ENCODE data around the gene GPR26. TPM values are rescaled to one million over a fixed set of nuclear protein-coding genes. Genes with fewer than 3 reads are reported as not detected.

Gene GPR26
- total and polyA plus RNA-seq, 5 donors = not detected

- no peaks in the 10 kb centered on the region for H3K27me3 ChIP-seq (ENCODE audit: control insufficient read depth, insufficient read depth)
- no peaks in the 10 kb centered on the region for H3K9me3 ChIP-seq (ENCODE audit: control insufficient read depth, low read length)
- H3K4me3 ChIP-seq (ENCODE audit: low read length) = no peak overlapping the region
- DNase-seq = no peak
- H3K27ac ChIP-seq (ENCODE audit: low read length) = no peak overlapping the region
- no peaks in the 10 kb centered on the region for H3K4me1 ChIP-seq (ENCODE audit: control insufficient read depth, insufficient read depth, low read length)
- intact Hi-C loops (cut with DNase I) = no loop called here
- no peak for ATAC-seq
- WGBS = 56% methylated on average over 4 of the region's 4 CpGs
These were observed 16.5 kb upstream of the GPR26 start for GRCh38 chr10:123649676-123650075.

GRCh38 chr10:123651421-123652047, 14.6 kb upstream of the GPR26 start:
- 74% methylated on average over 6 of the region's 6 CpGs for WGBS
- no peaks in the 10 kb centered on the region for H3K9me3 ChIP-seq (ENCODE audit: control insufficient read depth, low read length)
- no peak overlapping the region for H3K4me3 ChIP-seq (ENCODE audit: low read length)
- no peak for DNase-seq
- no peak overlapping the region for H3K27ac ChIP-seq (ENCODE audit: low read length)
- intact Hi-C loops (cut with DNase I) = no loop called here
- no peaks in the 10 kb centered on the region for H3K27me3 ChIP-seq (ENCODE audit: control insufficient read depth, insufficient read depth)
- no peaks in the 10 kb centered on the region for H3K4me1 ChIP-seq (ENCODE audit: control insufficient read depth, insufficient read depth, low read length)
- ATAC-seq = no peak

GRCh38 chr10:123655751-123656150, 10.4 kb upstream of the GPR26 start:
- intact Hi-C loops (cut with DNase I) = no loop called here
- Histone ChIP-seq H3K27me3 (ENCODE audit: control insufficient read depth, insufficient read depth) (no peaks in the 10 kb centered on the region), H3K9me3 (ENCODE audit: control insufficient read depth, low read length) (no peaks in the 10 kb centered on the region), H3K4me1 (ENCODE audit: control insufficient read depth, insufficient read depth, low read length) (no peaks in the 10 kb centered on the region), H3K27ac (ENCODE audit: low read length) (no peak overlapping the region), H3K4me3 (ENCODE audit: low read length) (no peak overlapping the region)
- DNase-seq (no peak), ATAC-seq (no peak)
- WGBS = 4% methylated on average over 2 of the region's 2 CpGs

GRCh38 chr10:123663522-123663921, 2.6 kb upstream of the GPR26 start:
- DNase-seq = no peak
- Histone ChIP-seq H3K4me1 (ENCODE audit: control insufficient read depth, insufficient read depth, low read length) (no peaks in the 10 kb centered on the region), H3K9me3 (ENCODE audit: control insufficient read depth, low read length) (no peaks in the 10 kb centered on the region), H3K27me3 (ENCODE audit: control insufficient read depth, insufficient read depth) (no peaks in the 10 kb centered on the region), H3K4me3 (ENCODE audit: low read length) (no peak overlapping the region), H3K27ac (ENCODE audit: low read length) (no peak overlapping the region)
- ATAC-seq = no peak
- intact Hi-C loops (cut with DNase I) = no loop called here
- WGBS = 19% methylated on average over 3 of the region's 3 CpGs

- DNase-seq = no peak
- Histone ChIP-seq H3K27ac (ENCODE audit: low read length) (no peak overlapping the region), H3K4me3 (ENCODE audit: low read length) (no peak overlapping the region), H3K27me3 (ENCODE audit: control insufficient read depth, insufficient read depth) (no peaks in the 10 kb centered on the region), H3K4me1 (ENCODE audit: control insufficient read depth, insufficient read depth, low read length) (no peaks in the 10 kb centered on the region), H3K9me3 (ENCODE audit: control insufficient read depth, low read length) (no peaks in the 10 kb centered on the region)
- 6% methylated on average over 47 of the region's 47 CpGs for WGBS
- no peak for ATAC-seq
- intact Hi-C loops (cut with DNase I) = no loop called here
These were observed 466 bp upstream of the GPR26 start for GRCh38 chr10:123665491-123666286.

- DNase-seq (no peak), ATAC-seq (no peak)
- H3K27ac ChIP-seq (ENCODE audit: low read length) = no peak overlapping the region
- intact Hi-C loops (cut with DNase I) = no loop called here
- H3K27me3 ChIP-seq (ENCODE audit: control insufficient read depth, insufficient read depth) = no peaks in the 10 kb centered on the region
- H3K4me1 ChIP-seq (ENCODE audit: control insufficient read depth, insufficient read depth, low read length) = no peaks in the 10 kb centered on the region
- no peaks in the 10 kb centered on the region for H3K9me3 ChIP-seq (ENCODE audit: control insufficient read depth, low read length)
- no peak overlapping the region for H3K4me3 ChIP-seq (ENCODE audit: low read length)
These were observed 3.7 kb downstream of the GPR26 start for GRCh38 chr10:123669886-123670285.

GRCh38 chr10:123673198-123673597, 7.0 kb downstream of the GPR26 start:
- Histone ChIP-seq H3K9me3 (ENCODE audit: control insufficient read depth, low read length) (no peaks in the 10 kb centered on the region), H3K27ac (ENCODE audit: low read length) (no peak overlapping the region), H3K4me3 (ENCODE audit: low read length) (no peak overlapping the region), H3K4me1 (ENCODE audit: control insufficient read depth, insufficient read depth, low read length) (no peaks in the 10 kb centered on the region), H3K27me3 (ENCODE audit: control insufficient read depth, insufficient read depth) (no peaks in the 10 kb centered on the region)
- 82% methylated on average over 1 of the region's 1 CpG for WGBS
- intact Hi-C loops (cut with DNase I) = no loop called here
- ATAC-seq (no peak), DNase-seq (no peak)

- no peaks in the 10 kb centered on the region for H3K9me3 ChIP-seq (ENCODE audit: control insufficient read depth, low read length)
- no peak overlapping the region for H3K27ac ChIP-seq (ENCODE audit: low read length)
- WGBS = 81% methylated on average over 11 of the region's 11 CpGs
- ATAC-seq (no peak), DNase-seq (no peak)
- H3K4me3 ChIP-seq (ENCODE audit: low read length) = no peak overlapping the region
- no peaks in the 10 kb centered on the region for H3K27me3 ChIP-seq (ENCODE audit: control insufficient read depth, insufficient read depth)
- H3K4me1 ChIP-seq (ENCODE audit: control insufficient read depth, insufficient read depth, low read length) = no peaks in the 10 kb centered on the region
- intact Hi-C loops (cut with DNase I) = no loop called here
These were observed 8.6 kb downstream of the GPR26 start for GRCh38 chr10:123674741-123675140.

- H3K4me3 ChIP-seq (ENCODE audit: low read length) = no peak overlapping the region
- DNase-seq (no peak), ATAC-seq (no peak)
- no peak overlapping the region for H3K27ac ChIP-seq (ENCODE audit: low read length)
- no peaks in the 10 kb centered on the region for H3K27me3 ChIP-seq (ENCODE audit: control insufficient read depth, insufficient read depth)
- intact Hi-C loops (cut with DNase I) = no loop called here
- H3K9me3 ChIP-seq (ENCODE audit: control insufficient read depth, low read length) = no peaks in the 10 kb centered on the region
- H3K4me1 ChIP-seq (ENCODE audit: control insufficient read depth, insufficient read depth, low read length) = no peaks in the 10 kb centered on the region
- 50% methylated on average over 4 of the region's 4 CpGs for WGBS
These were observed 9.7 kb downstream of the GPR26 start for GRCh38 chr10:123675811-123676210.

GRCh38 chr10:123677556-123677955, 11.4 kb downstream of the GPR26 start:
- Histone ChIP-seq H3K27ac (ENCODE audit: low read length) (no peak overlapping the region), H3K4me1 (ENCODE audit: control insufficient read depth, insufficient read depth, low read length) (no peaks in the 10 kb centered on the region), H3K4me3 (ENCODE audit: low read length) (no peak overlapping the region), H3K9me3 (ENCODE audit: control insufficient read depth, low read length) (no peaks in the 10 kb centered on the region), H3K27me3 (ENCODE audit: control insufficient read depth, insufficient read depth) (no peaks in the 10 kb centered on the region)
- ATAC-seq = no peak
- intact Hi-C loops (cut with DNase I) = no loop called here
- DNase-seq = no peak
- 70% methylated on average over 6 of the region's 6 CpGs for WGBS

GRCh38 chr10:123678376-123678775, 12.2 kb downstream of the GPR26 start:
- Histone ChIP-seq H3K27me3 (ENCODE audit: control insufficient read depth, insufficient read depth) (no peaks in the 10 kb centered on the region), H3K4me1 (ENCODE audit: control insufficient read depth, insufficient read depth, low read length) (no peaks in the 10 kb centered on the region), H3K4me3 (ENCODE audit: low read length) (no peak overlapping the region), H3K9me3 (ENCODE audit: control insufficient read depth, low read length) (no peaks in the 10 kb centered on the region), H3K27ac (ENCODE audit: low read length) (no peak overlapping the region)
- intact Hi-C loops (cut with DNase I) = no loop called here
- 49% methylated on average over 5 of the region's 5 CpGs for WGBS
- DNase-seq (no peak), ATAC-seq (no peak)
